Upper lobe of left lung (tissue), 6 donors: ENCODE results near the gene PKD2. TPM values are rescaled to one million over a fixed set of nuclear protein-coding genes. Genes with fewer than 3 reads are reported as not detected.

Experiments used
- ATAC-seq, 2 donors: fragments of 200-7000 bp; cut with Tn5 transposase; one replicate each; pipeline ENCODE4 v1.9.1; 2022; ENCODE audit warnings: mild to moderate bottlenecking in 2 of 2, moderate library complexity in 2 of 2; ENCODE audit not compliant: low FRiP score in 2 of 2
- DNase-seq, 2 donors: peaks; one replicate each; pipeline ENCODE4 v3.0.0-alpha.2; 2019 to 2020
- H3K27ac ChIP-seq, 4 donors: fragments of 200-600 bp; sonication (generic); one replicate each; pipeline ENCODE4 v1.5.1; 2016 to 2019
- H3K27me3 ChIP-seq, 4 donors: fragments of 200-600 bp; sonication (generic); one replicate each; pipeline ENCODE4 v1.5.1; 2017 to 2019
- H3K36me3 ChIP-seq, 4 donors: fragments of 200-600 bp; sonication (generic); one replicate each; pipeline ENCODE4 v1.5.1; 2016 to 2019
- H3K4me1 ChIP-seq, 4 donors: fragments of 200-600 bp; sonication (generic); one replicate each; pipeline ENCODE4 v1.5.1; 2018 to 2019
- H3K4me3 ChIP-seq, 4 donors: fragments of 200-600 bp; sonication (generic); one replicate each; pipeline ENCODE4 v1.5.1; 2017 to 2019; ENCODE audit warnings: mild to moderate bottlenecking in 2 of 4, moderate library complexity in 1 of 4
- H3K9me3 ChIP-seq, 4 donors: fragments of 200-600 bp; sonication (generic); one replicate each; pipeline ENCODE4 v1.5.1; 2018 to 2019
- EP300 ChIP-seq, 4 donors: sonication (generic); formaldehyde crosslinking; IDR thresholded peaks; one replicate each; pipeline ENCODE4 v1.5.1; 2017; ENCODE audit warnings: antibody characterized with exemption in 4 of 4, control low read depth in 2 of 4
- POLR2A ChIP-seq, 4 donors: fragments of 450-650 bp; IDR thresholded peaks; one replicate each; pipeline ENCODE4 v1.5.1; 2016 to 2017; ENCODE audit warnings: antibody characterized with exemption in 4 of 4, mild to moderate bottlenecking in 2 of 4
- POLR2AphosphoS5 ChIP-seq, 2 donors: sonication (generic); formaldehyde crosslinking; IDR thresholded peaks; one replicate each; pipeline ENCODE4 v1.5.1; 2017; ENCODE audit warnings: antibody characterized with exemption in 2 of 2
- WGBS, 2 donors: methylation state at CpG; one replicate each; pipeline ENCODE4 v1.1.5; 2017 to 2018; 5-methylcytosine and 5-hydroxymethylcytosine counted together
- total RNA-seq, 6 donors: library from RNA; depleted of rRNA in 4 of 6; stranded (reverse); fragments of >200 nt in 4 of 6; gene quantifications; one replicate each; pipeline versions ENCODE4 v1.1.0 to v1.2.1, GENCODE V29; 2016 to 2021
- TF ChIP-seq, protein P1 (sequence below), 6 experiments: fragments of 450-650 bp in 4 of 6; fragments of 200-600 bp in 2 of 6; sonication (generic) in 2 of 6; IDR thresholded peaks; one replicate each; pipeline ENCODE4 v1.5.1; 2016 to 2019; ENCODE audit warnings: antibody characterized with exemption in 6 of 6
- donor health status: DM: no; HTN: no; CAD: no; lungs with moderate emphysema.
- donor health status: DM: no; HTN: yes; CAD: no; lungs with severe emphysema.

The PKD2 gene
- total RNA-seq, 6 donors from 2014 or later, result 19.5 to 76.5 (median 32.5) TPM

DNA sequence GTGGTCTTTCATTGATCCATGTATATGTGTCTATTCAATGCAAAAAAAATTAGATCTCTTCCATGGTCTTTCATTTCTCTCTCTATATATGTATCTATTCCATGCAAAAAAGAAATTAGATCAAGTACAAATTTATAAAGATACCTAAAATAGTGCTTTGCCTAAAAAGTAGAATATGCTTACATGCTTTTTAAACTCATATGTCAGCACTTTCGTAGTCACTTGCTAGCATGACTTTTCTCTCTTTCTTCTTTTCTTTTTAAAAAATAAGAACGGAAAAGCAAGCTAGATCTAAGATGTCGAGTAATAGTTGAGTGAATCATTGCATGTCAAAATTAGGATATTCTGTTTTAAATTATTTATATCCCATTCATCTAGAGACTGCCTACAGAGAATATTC, 50.9 kb downstream of the PKD2 start:
- no peaks in the 10 kb centered on the region for H3K9me3 ChIP-seq
- DNase-seq (no peak), ATAC-seq (no peak)
- H3K27ac ChIP-seq, result no peak overlapping the region
- H3K4me3 ChIP-seq, result no peak overlapping the region
- H3K4me1 ChIP-seq, result no peaks in the 10 kb centered on the region
- 94 to 97% methylated on average over 3 of the region's 3 CpGs for WGBS, 2 donors
- peaks cover 0 to 44% (median 8%) of the 10 kb centered on the region in 4 donors for H3K36me3 ChIP-seq
- TF ChIP-seq EP300 (IDR thresholded peaks at IDR 0.05), result no peak
- TF ChIP-seq, protein P1, sequence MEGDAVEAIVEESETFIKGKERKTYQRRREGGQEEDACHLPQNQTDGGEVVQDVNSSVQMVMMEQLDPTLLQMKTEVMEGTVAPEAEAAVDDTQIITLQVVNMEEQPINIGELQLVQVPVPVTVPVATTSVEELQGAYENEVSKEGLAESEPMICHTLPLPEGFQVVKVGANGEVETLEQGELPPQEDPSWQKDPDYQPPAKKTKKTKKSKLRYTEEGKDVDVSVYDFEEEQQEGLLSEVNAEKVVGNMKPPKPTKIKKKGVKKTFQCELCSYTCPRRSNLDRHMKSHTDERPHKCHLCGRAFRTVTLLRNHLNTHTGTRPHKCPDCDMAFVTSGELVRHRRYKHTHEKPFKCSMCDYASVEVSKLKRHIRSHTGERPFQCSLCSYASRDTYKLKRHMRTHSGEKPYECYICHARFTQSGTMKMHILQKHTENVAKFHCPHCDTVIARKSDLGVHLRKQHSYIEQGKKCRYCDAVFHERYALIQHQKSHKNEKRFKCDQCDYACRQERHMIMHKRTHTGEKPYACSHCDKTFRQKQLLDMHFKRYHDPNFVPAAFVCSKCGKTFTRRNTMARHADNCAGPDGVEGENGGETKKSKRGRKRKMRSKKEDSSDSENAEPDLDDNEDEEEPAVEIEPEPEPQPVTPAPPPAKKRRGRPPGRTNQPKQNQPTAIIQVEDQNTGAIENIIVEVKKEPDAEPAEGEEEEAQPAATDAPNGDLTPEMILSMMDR (IDR thresholded peaks at IDR 0.05), result no peak
- TF ChIP-seq POLR2A (IDR thresholded peaks at IDR 0.05), result no peak
- no peak for TF ChIP-seq POLR2AphosphoS5 (IDR thresholded peaks at IDR 0.05)
- H3K27me3 ChIP-seq, result no peaks in the 10 kb centered on the region

DNA sequence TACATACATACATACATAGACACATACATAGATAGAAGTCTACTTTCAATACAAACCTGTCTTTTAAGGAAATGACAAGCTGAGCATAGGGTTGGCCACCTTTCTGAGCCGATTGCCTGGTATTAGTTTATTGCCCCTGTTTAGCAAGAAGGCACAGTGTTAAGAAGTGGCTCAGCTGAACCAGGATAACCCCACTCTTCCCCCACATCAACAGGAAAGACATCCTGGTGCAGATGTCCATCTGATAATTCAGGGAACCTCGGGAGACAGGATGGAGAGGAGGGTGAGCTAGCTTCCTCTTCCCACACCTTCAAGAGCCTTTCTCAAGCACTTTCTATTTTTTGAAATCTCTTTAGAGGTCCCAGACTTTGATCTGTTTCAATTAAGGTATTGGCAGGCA, 52.3 kb downstream of the PKD2 start:
- H3K4me3 ChIP-seq, result no peak overlapping the region
- H3K9me3 ChIP-seq, result no peaks in the 10 kb centered on the region
- WGBS, 2 donors, result 35 to 49% methylated on average over 2 of the region's 2 CpGs
- DNase-seq (no peak), ATAC-seq (no peak)
- TF ChIP-seq POLR2AphosphoS5 (IDR thresholded peaks at IDR 0.05) (no peak), EP300 (IDR thresholded peaks at IDR 0.05) (no peak)
- no peak overlapping the region for H3K27ac ChIP-seq
- no peaks in the 10 kb centered on the region for H3K4me1 ChIP-seq
- H3K27me3 ChIP-seq, result no peaks in the 10 kb centered on the region
- H3K36me3 ChIP-seq, result peaks cover 0 to 49% (median 8%) of the 10 kb centered on the region in 4 donors

DNA sequence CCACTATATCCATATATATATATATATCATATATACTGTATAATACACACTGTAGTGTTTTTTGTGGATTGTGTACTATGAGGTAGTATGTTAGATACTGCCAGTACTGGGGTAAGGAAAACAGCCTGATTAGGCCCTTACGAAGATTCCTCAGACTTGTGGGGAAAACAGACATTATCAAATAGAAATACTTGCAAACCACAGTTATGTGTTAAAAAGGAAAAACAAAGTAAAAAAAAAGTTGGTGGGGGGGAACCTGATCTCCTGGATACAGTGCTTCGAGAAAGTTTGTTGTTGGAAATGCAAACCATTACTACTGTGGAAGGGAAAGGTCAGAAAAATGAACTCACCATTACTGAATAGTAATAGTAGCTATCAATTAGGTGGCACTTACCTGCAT, 53.0 kb downstream of the PKD2 start:
- peaks cover 0 to 49% (median 10%) of the 10 kb centered on the region in 4 donors for H3K36me3 ChIP-seq
- 81 to 87% methylated on average over 2 of the region's 2 CpGs for WGBS, 2 donors
- H3K27me3 ChIP-seq, result no peaks in the 10 kb centered on the region
- ATAC-seq (no peak), DNase-seq (no peak)
- TF ChIP-seq POLR2A (IDR thresholded peaks at IDR 0.05) (no peak), EP300 (IDR thresholded peaks at IDR 0.05) (no peak), POLR2AphosphoS5 (IDR thresholded peaks at IDR 0.05) (no peak)
- TF ChIP-seq, protein P1 (IDR thresholded peaks at IDR 0.05), result no peak
- H3K27ac ChIP-seq, result no peak overlapping the region
- H3K9me3 ChIP-seq, result no peaks in the 10 kb centered on the region
- H3K4me1 ChIP-seq, result no peaks in the 10 kb centered on the region
- H3K4me3 ChIP-seq, result no peak overlapping the region

DNA sequence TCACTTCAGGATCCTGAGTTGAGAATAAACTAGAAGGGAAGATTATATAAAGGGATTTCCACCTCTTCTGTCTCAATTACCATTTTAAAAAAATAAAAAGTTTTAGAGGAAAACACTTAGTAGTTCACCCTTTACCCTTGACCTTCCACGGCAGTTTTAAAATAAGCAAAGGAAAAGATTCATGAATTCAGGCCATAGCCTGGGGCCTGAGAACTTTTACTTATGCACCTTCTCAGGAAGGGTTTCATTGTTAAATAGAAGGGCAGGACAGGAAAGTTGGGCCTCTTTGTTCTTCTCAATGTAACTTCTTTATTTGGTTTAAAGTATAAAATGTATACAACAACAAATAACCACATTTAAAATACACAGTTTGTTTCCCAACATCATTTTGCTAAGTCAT, 54.9 kb downstream of the PKD2 start:
- H3K27me3 ChIP-seq, result no peaks in the 10 kb centered on the region
- no peak overlapping the region for H3K27ac ChIP-seq
- no peaks in the 10 kb centered on the region for H3K9me3 ChIP-seq
- H3K36me3 ChIP-seq, result peaks cover 0 to 48% (median 22%) of the 10 kb centered on the region in 4 donors
- H3K4me1 ChIP-seq, result no peaks in the 10 kb centered on the region
- TF ChIP-seq EP300 (IDR thresholded peaks at IDR 0.05), result no peak
- no peak for TF ChIP-seq POLR2AphosphoS5 (IDR thresholded peaks at IDR 0.05)
- TF ChIP-seq POLR2A (IDR thresholded peaks at IDR 0.05), result no peak
- TF ChIP-seq, protein P1 (IDR thresholded peaks at IDR 0.05), result no peak
- no peak for ATAC-seq
- no peak for DNase-seq
- no peak overlapping the region for H3K4me3 ChIP-seq
- 41 to 52% methylated on average over 1 of the region's 1 CpG for WGBS, 2 donors

DNA sequence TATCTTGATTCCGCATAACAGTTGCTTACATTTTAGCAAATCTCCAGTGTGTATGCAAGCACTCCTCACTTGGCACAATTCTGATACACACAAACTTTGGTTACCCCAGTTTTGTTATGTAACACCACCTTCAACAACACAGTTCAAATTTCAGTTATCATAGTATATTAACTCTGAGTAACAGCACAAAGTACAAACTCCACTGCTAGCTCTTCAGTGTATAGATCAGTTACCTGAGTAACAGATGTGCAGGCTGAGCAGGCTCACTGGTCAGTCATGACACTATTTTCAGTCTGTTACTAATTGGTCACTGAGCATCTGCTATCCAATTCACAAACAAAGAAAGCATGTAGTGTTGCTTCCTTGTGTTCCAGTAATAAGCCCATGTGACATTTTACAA, 55.4 kb downstream of the PKD2 start:
- Histone ChIP-seq H3K27ac (no peak overlapping the region), H3K36me3 (peaks cover 1 to 49% (median 25%) of the 10 kb centered on the region in 4 donors), H3K4me1 (no peaks in the 10 kb centered on the region), H3K9me3 (no peaks in the 10 kb centered on the region), H3K27me3 (no peaks in the 10 kb centered on the region), H3K4me3 (no peak overlapping the region)
- ATAC-seq (no peak), DNase-seq (no peak)
- WGBS, 2 donors, result 82 to 86% methylated on average over 1 of the region's 1 CpG
- TF ChIP-seq POLR2A (IDR thresholded peaks at IDR 0.05) (no peak), EP300 (IDR thresholded peaks at IDR 0.05) (no peak), POLR2AphosphoS5 (IDR thresholded peaks at IDR 0.05) (no peak)
- TF ChIP-seq, protein P1 (IDR thresholded peaks at IDR 0.05), result no peak
